ENCODE data around the gene PRKCA.

- TF ChIP-seq CTCF (IDR thresholded peaks at IDR 0.05; ENCODE audit: insufficient read depth, low read length): no peak
- no peak for TF ChIP-seq GABPA (IDR thresholded peaks at IDR 0.05; ENCODE audit: low read depth)
- no peak for TF ChIP-seq POLR2AphosphoS5 (IDR thresholded peaks at IDR 0.05; ENCODE audit: low read depth)
- no peak for TF ChIP-seq SPI1 (IDR thresholded peaks at IDR 0.05; ENCODE audit: borderline replicate concordance, low read depth)
Measured at GRCh38 chr17:66533986-66534385, 231.6 kb downstream of the PRKCA start.

Data from HL-60 (cell line).